ENCODE data around the gene TPM1. TPM values are rescaled to one million over a fixed set of nuclear protein-coding genes. Genes with fewer than 3 reads are reported as not detected.

TPM1 gene
- total RNA-seq, 1 experiment from 2014 or later: 174 TPM

DNA sequence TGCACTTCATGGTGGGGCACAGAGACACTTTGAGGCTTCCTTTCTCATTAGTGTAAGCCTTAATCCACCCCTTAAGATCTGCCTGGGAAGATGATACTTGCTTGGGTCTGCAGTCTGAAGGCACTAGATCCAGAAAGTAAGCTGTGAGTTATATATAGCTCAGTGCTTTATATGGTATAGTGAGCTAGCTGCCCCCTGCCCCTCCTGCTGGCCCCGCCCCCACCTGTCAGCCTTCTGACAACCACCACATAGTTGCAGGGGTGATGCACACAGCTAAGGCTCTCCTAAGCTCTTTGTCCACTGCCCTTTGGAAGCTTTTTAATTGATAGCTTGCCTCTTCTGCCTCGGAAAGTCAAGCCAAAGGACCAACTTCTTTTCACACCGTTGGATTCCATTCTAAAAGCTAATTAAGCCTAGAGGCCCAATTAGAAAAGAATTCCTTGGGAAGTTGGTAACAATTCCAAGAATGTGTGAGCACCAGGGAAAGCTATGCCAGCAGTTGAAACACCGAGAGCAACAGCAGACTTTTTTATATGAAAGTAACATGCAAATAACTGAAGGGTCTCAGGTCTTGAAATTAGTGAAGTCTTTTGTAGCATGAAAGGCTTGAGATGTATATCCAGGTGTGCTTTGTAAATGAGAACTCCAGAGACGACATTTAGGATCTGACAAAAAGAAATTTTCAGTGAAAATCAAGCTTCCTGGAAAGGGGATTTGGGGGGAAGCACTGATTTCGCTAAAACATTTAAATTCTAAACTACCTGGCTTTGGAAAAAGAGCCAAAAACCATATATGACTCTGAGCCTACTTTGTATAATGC lies 2.3 kb downstream of the TPM1 start:
- H2AFZ ChIP-seq: no peak overlapping the region
- peaks cover 61% of the 10 kb centered on the region for H3K4me1 ChIP-seq (replicated peaks; ENCODE audit: insufficient read depth)
- no peak for DNase-seq
- H3K27ac ChIP-seq: peak overlapping the region; percentile 93
- no TSS peak for BruUV-seq (replicated peaks)
- H3F3A ChIP-seq (ENCODE audit: insufficient read depth, low read depth): peaks cover 49% of the 10 kb centered on the region
- ChIA-PET CTCF (interaction anchor here (0.6 to 0.8 kb wide), 2 partner anchors 24 to 69 kb away, joined by 3 to 11 read pairs; no protein-coding TSS in a partner anchor), POLR2A (ENCODE audit: unreplicated experiment) (interaction anchor here (0.6 to 0.7 kb wide), 8 partner anchors 21 to 1522 kb away, joined by 3 to 19 read pairs (median 4); no protein-coding TSS in a partner anchor)
- H3K79me2 ChIP-seq (ENCODE audit: low read depth): peaks cover 78% of the 10 kb centered on the region
- no peak for TF ChIP-seq EZH2 (IDR thresholded peaks at IDR 0.05; ENCODE audit: low read depth)
- H4K20me1 ChIP-seq (ENCODE audit: insufficient read depth): peaks cover 7% of the 10 kb centered on the region
- H3K27me3 ChIP-seq (ENCODE audit: insufficient read depth, low read depth): no peaks in the 10 kb centered on the region
- no peaks in the 10 kb centered on the region for H3K9me3 ChIP-seq (ENCODE audit: insufficient read depth, low read depth)
- intact Hi-C loops (cut with micrococcal nuclease; ENCODE audit: unreplicated experiment): loop anchor here (5.0 to 10.0 kb wide), 4 partner anchors 120 to 457 kb away; partner anchors contain the start of gene USP3
- H3K4me3 ChIP-seq: peak overlapping the region; percentile 80
- no peaks in the 10 kb centered on the region for H3K9me2 ChIP-seq (ENCODE audit: insufficient read depth)
- peak overlapping the region; percentile 98 for H3K4me2 ChIP-seq
- H3K36me3 ChIP-seq (ENCODE audit: low read depth): peaks cover 36% of the 10 kb centered on the region; the same call in 1 of the 2 replicates

DNA sequence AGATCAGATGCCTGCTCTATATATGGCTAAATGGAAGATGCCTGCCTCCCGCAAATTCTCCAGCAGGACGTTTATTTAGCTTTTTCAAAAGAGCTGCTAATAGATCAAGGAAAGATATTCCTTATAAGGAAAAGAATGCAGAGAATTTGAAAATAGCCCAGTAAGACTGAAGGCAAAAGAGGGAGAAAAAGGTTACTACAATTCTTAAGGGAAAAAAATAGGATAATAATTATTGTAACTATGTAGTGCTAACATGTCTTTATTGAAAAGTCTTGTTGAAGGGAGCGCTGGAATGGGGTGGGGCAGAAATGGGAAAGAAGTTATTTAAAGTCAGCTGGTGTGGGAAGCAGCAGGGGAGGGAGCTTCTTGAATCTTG lies 2.9 kb downstream of the TPM1 start:
- CTCF ChIA-PET: interaction anchor here (0.8 kb wide), 1 partner anchor 70 kb away, joined by 3 read pairs; no protein-coding TSS in a partner anchor
- H4K20me1 ChIP-seq (ENCODE audit: insufficient read depth): peaks cover 7% of the 10 kb centered on the region
- H3K4me1 ChIP-seq (replicated peaks; ENCODE audit: insufficient read depth): peaks cover 61% of the 10 kb centered on the region
- H3K36me3 ChIP-seq (ENCODE audit: low read depth): peaks cover 39% of the 10 kb centered on the region; the same call in 1 of the 2 replicates
- no peak for TF ChIP-seq EZH2 (IDR thresholded peaks at IDR 0.05; ENCODE audit: low read depth)
- TF ChIP-seq, protein P1, sequence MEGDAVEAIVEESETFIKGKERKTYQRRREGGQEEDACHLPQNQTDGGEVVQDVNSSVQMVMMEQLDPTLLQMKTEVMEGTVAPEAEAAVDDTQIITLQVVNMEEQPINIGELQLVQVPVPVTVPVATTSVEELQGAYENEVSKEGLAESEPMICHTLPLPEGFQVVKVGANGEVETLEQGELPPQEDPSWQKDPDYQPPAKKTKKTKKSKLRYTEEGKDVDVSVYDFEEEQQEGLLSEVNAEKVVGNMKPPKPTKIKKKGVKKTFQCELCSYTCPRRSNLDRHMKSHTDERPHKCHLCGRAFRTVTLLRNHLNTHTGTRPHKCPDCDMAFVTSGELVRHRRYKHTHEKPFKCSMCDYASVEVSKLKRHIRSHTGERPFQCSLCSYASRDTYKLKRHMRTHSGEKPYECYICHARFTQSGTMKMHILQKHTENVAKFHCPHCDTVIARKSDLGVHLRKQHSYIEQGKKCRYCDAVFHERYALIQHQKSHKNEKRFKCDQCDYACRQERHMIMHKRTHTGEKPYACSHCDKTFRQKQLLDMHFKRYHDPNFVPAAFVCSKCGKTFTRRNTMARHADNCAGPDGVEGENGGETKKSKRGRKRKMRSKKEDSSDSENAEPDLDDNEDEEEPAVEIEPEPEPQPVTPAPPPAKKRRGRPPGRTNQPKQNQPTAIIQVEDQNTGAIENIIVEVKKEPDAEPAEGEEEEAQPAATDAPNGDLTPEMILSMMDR (conservative IDR thresholded peaks at IDR 0.05): no peak
- peak overlapping the region; percentile 80 for H3K4me3 ChIP-seq
- POLR2A ChIA-PET (ENCODE audit: unreplicated experiment): interaction anchor here (0.6 kb wide), 3 partner anchors 33 to 93 kb away, joined by 3 to 14 read pairs (median 4); no protein-coding TSS in a partner anchor
- H2AFZ ChIP-seq: no peak overlapping the region
- H3K4me2 ChIP-seq: peak overlapping the region; percentile 98
- BruUV-seq (replicated peaks): no TSS peak
- H3K27ac ChIP-seq: peak overlapping the region; percentile 68
- H3K9me3 ChIP-seq (ENCODE audit: insufficient read depth, low read depth): no peaks in the 10 kb centered on the region
- intact Hi-C loops (cut with micrococcal nuclease; ENCODE audit: unreplicated experiment): loop anchor here (5.0 to 10.0 kb wide), 4 partner anchors 121 to 457 kb away; partner anchors contain the start of gene USP3
- no peaks in the 10 kb centered on the region for H3K9me2 ChIP-seq (ENCODE audit: insufficient read depth)
- H3K79me2 ChIP-seq (ENCODE audit: low read depth): peaks cover 84% of the 10 kb centered on the region
- H3F3A ChIP-seq (ENCODE audit: insufficient read depth, low read depth): peaks cover 47% of the 10 kb centered on the region
- DNase-seq: no peak
- no peaks in the 10 kb centered on the region for H3K27me3 ChIP-seq (ENCODE audit: insufficient read depth, low read depth)

DNA sequence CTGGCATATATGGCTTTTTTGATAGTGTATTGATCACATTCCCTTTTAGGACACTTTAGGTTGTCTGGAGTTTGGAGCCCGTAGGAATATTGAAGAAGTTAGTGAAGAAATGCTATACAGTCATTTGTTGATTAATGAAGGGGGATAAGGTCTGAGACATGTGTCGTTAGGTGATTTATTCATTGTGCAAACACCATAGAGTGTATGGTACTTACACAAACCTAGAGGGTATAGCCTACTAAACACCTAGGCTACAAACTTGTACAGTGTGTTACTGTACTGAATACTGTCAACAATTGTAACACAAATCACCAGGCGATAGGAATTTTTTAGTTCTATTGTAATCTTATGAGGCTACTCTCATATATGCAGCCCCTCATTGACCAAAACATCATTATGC lies 3.3 kb downstream of the TPM1 start:
- Histone ChIP-seq H3K79me2 (ENCODE audit: low read depth) (peaks cover 88% of the 10 kb centered on the region), H3K4me1 (replicated peaks; ENCODE audit: insufficient read depth) (peaks cover 58% of the 10 kb centered on the region), H3K9me3 (ENCODE audit: insufficient read depth, low read depth) (no peaks in the 10 kb centered on the region), H3K9me2 (ENCODE audit: insufficient read depth) (no peaks in the 10 kb centered on the region), H4K20me1 (ENCODE audit: insufficient read depth) (peaks cover 7% of the 10 kb centered on the region), H2AFZ (no peak overlapping the region), H3K27me3 (ENCODE audit: insufficient read depth, low read depth) (no peaks in the 10 kb centered on the region), H3K27ac (peak overlapping the region; percentile 68), H3K36me3 (ENCODE audit: low read depth) (peaks cover 41% of the 10 kb centered on the region; the same call in 1 of the 2 replicates), H3F3A (ENCODE audit: insufficient read depth, low read depth) (peaks cover 43% of the 10 kb centered on the region), H3K4me2 (peak overlapping the region; percentile 98), H3K4me3 (peak overlapping the region; percentile 80)
- POLR2A ChIA-PET (ENCODE audit: unreplicated experiment): no interaction called here
- intact Hi-C loops (cut with micrococcal nuclease; ENCODE audit: unreplicated experiment): loop anchor here (5.0 to 10.0 kb wide), 4 partner anchors 121 to 456 kb away; partner anchors contain the start of gene USP3
- no peak for DNase-seq
- no peak for TF ChIP-seq EZH2 (IDR thresholded peaks at IDR 0.05; ENCODE audit: low read depth)
- TF ChIP-seq, protein P1 (conservative IDR thresholded peaks at IDR 0.05): no peak
- CTCF ChIA-PET: no interaction called here
- BruUV-seq (replicated peaks): no TSS peak

Measured in PC-9 (cell line).